Tibial artery (tissue), 4 donors: Measurements from ENCODE around the gene NCCRP1.

ENCODE experiments used
- DNase-seq, 2 donors: peaks; one replicate each; pipeline ENCODE4 v3.0.0-alpha.2; 2019
- H3K27ac ChIP-seq, 2 donors: fragments of 200-600 bp; sonication (generic) in 1 of 2; 1 replicate in 1 of 2; 2 replicates in 1 of 2; pipeline ENCODE4 v1.5.1; 2018 to 2019; ENCODE audit warnings: mild to moderate bottlenecking in 1 of 2
- H3K27me3 ChIP-seq, 2 donors: fragments of 200-600 bp; sonication (generic) in 1 of 2; one replicate each; pipeline versions ENCODE4 v1.5.1 to v1.6.0; 2016 to 2019
- H3K36me3 ChIP-seq, 3 donors: fragments of 200-600 bp; sonication (generic) in 2 of 3; one replicate each; pipeline ENCODE4 v1.5.1; 2016 to 2019; ENCODE audit warnings: mild to moderate bottlenecking in 2 of 3
- H3K4me1 ChIP-seq, 4 donors: fragments of 200-600 bp; sonication (generic) in 2 of 4; 1 replicate in 3 of 4; 2 replicates in 1 of 4; pipeline ENCODE4 v1.5.1; 2016 to 2019
- H3K4me3 ChIP-seq, 2 donors: fragments of 200-600 bp; sonication (generic) in 1 of 2; 1 replicate in 1 of 2; 2 replicates in 1 of 2; pipeline ENCODE4 v1.5.1; 2018 to 2019; ENCODE audit warnings: mild to moderate bottlenecking in 2 of 2
- H3K9me3 ChIP-seq, 3 donors: fragments of 200-600 bp; sonication (generic) in 1 of 3; one replicate each; pipeline ENCODE4 v1.5.1; 2016 to 2019
- intact Hi-C: fragments of 100-400 bp; cut with DNase I; formaldehyde crosslinking; loops from one replicate; pipeline ENCODE4 v1.15.0; 2023; ENCODE audit warnings: low total_unique reads
- TF ChIP-seq, protein P1 (sequence below), 2 experiments: fragments of 200-600 bp in 1 of 2; fragments of 450-650 bp in 1 of 2; IDR thresholded peaks; one replicate each; pipeline ENCODE4 v1.5.1; 2017 to 2019; ENCODE audit warnings: antibody characterized with exemption in 2 of 2, mild to moderate bottlenecking in 1 of 2, moderate library complexity in 1 of 2

NCCRP1 gene

GRCh38 chr19:39186391-39186790 is 10.4 kb upstream of the NCCRP1 start:
- TF ChIP-seq, protein P1, sequence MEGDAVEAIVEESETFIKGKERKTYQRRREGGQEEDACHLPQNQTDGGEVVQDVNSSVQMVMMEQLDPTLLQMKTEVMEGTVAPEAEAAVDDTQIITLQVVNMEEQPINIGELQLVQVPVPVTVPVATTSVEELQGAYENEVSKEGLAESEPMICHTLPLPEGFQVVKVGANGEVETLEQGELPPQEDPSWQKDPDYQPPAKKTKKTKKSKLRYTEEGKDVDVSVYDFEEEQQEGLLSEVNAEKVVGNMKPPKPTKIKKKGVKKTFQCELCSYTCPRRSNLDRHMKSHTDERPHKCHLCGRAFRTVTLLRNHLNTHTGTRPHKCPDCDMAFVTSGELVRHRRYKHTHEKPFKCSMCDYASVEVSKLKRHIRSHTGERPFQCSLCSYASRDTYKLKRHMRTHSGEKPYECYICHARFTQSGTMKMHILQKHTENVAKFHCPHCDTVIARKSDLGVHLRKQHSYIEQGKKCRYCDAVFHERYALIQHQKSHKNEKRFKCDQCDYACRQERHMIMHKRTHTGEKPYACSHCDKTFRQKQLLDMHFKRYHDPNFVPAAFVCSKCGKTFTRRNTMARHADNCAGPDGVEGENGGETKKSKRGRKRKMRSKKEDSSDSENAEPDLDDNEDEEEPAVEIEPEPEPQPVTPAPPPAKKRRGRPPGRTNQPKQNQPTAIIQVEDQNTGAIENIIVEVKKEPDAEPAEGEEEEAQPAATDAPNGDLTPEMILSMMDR (IDR thresholded peaks at IDR 0.05) = no peak
- peaks cover 0 to 23% of the 10 kb centered on the region in 2 donors for H3K27me3 ChIP-seq
- H3K4me3 ChIP-seq = no peak overlapping the region
- H3K27ac ChIP-seq = no peak overlapping the region
- intact Hi-C loops = loop anchor here (5.0 kb wide), 1 partner anchor 64 kb away; no protein-coding TSS in a partner anchor
- no peaks in the 10 kb centered on the region for H3K9me3 ChIP-seq
- DNase-seq = no peak
- no peaks in the 10 kb centered on the region for H3K36me3 ChIP-seq
- no peaks in the 10 kb centered on the region for H3K4me1 ChIP-seq

DNA sequence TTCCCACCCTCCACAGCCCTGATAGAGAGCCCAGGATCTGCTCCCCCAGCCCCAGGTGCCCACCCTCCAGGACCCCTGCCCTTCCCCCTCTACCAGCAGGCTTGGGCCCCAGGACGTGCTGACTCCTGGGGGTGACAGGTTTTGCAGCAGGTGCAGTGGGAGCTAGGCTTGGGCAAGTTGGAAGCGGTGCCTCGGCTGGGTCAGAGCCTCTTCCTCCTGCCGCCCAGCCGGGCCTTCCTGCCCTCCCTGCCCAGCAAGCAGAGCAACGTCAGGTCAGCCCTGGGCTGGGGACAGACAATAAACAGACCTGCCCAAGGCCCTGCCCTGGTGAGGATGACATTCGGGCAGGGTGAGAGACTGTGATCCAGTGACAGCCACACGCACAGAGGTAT is 9.2 kb upstream of the NCCRP1 start:
- Histone ChIP-seq H3K4me1 (no peaks in the 10 kb centered on the region), H3K27ac (no peak overlapping the region), H3K27me3 (peaks cover 0 to 26% of the 10 kb centered on the region in 2 donors), H3K9me3 (no peaks in the 10 kb centered on the region), H3K36me3 (no peaks in the 10 kb centered on the region), H3K4me3 (no peak overlapping the region)
- no peak for DNase-seq
- intact Hi-C loops = loop anchor here (5.0 kb wide), 1 partner anchor 65 kb away; no protein-coding TSS in a partner anchor
- TF ChIP-seq, protein P1 (IDR thresholded peaks at IDR 0.05) = no peak

- Histone ChIP-seq H3K4me1 (no peaks in the 10 kb centered on the region), H3K9me3 (no peaks in the 10 kb centered on the region), H3K27me3 (peaks cover 0 to 30% of the 10 kb centered on the region in 2 donors), H3K4me3 (no peak overlapping the region), H3K27ac (no peak overlapping the region), H3K36me3 (no peaks in the 10 kb centered on the region)
- TF ChIP-seq, protein P1 (IDR thresholded peaks at IDR 0.05) = no peak
- no peak for DNase-seq
- intact Hi-C loops = loop anchor here (5.0 kb wide), 1 partner anchor 67 kb away; no protein-coding TSS in a partner anchor
These were observed 7.8 kb upstream of the NCCRP1 start for GRCh38 chr19:39188960-39189359.

- TF ChIP-seq, protein P1 (IDR thresholded peaks at IDR 0.05) = no peak
- Histone ChIP-seq H3K36me3 (no peaks in the 10 kb centered on the region), H3K4me1 (no peaks in the 10 kb centered on the region), H3K4me3 (no peak overlapping the region), H3K27ac (no peak overlapping the region), H3K9me3 (no peaks in the 10 kb centered on the region), H3K27me3 (peaks cover 0 to 46% of the 10 kb centered on the region in 2 donors)
- DNase-seq = no peak
- intact Hi-C loops = no loop called here
These were observed 6.0 kb upstream of the NCCRP1 start for GRCh38 chr19:39190768-39191167.

DNA sequence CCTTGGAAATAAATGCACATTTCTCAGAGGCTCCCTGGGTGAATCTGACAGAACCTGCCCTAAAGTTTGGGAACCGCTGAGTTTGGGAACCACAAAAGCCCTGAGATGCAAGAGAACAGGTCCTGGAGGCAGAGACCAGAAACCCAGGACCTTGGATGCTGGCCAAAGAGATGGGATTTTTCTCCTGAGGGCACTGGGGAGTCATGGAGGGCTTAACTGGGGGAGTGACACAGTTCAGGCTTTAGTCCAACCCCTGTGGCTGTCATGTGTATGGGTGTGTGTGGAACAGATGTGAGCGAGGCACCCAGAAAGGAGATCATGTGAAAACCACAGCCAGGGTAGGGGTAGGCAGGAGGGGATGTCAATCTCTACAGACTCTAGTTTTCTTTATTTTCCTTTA is 3.9 kb upstream of the NCCRP1 start:
- Histone ChIP-seq H3K4me3 (no peak overlapping the region), H3K27me3 (peaks cover 0 to 61% of the 10 kb centered on the region in 2 donors), H3K4me1 (peaks cover 0 to 9% (median 3%) of the 10 kb centered on the region in 4 donors), H3K36me3 (no peaks in the 10 kb centered on the region), H3K27ac (no peak overlapping the region), H3K9me3 (no peaks in the 10 kb centered on the region)
- intact Hi-C loops = no loop called here
- TF ChIP-seq, protein P1 (IDR thresholded peaks at IDR 0.05) = no peak
- no peak for DNase-seq

DNA sequence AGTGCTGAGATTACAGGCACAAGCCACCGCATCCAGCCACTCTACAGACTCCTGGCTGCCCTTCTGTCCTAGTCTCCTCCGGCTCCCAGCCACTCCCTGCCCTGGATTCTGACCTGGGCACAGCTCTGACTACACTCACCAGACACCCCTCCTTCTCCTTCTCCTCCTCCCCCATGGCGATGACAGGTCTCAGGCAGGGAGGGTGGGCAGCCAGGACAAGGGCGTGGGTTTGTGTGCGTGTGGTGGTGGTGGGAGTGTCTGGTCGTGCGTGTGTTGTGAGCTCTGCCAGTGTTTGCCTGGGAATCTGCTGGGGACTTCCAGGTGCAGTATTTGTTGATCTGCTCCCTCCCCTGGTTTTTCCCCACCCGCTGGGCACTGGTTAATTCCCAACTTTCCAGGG is 3.0 kb upstream of the NCCRP1 start:
- TF ChIP-seq, protein P1 (IDR thresholded peaks at IDR 0.05) = no peak
- Histone ChIP-seq H3K4me3 (no peak overlapping the region), H3K36me3 (no peaks in the 10 kb centered on the region), H3K27me3 (peaks cover 0 to 61% of the 10 kb centered on the region in 2 donors), H3K4me1 (peaks cover 0 to 9% (median 3%) of the 10 kb centered on the region in 4 donors), H3K9me3 (no peaks in the 10 kb centered on the region), H3K27ac (no peak overlapping the region)
- intact Hi-C loops = no loop called here
- DNase-seq = no peak
